ENCODE data around the gene FRMD5.
A peak's percentile ranks its signal among the peaks of the same experiment; 100 is the strongest.
"Not testable (repeated sequence)": the region's sequence is repeated elsewhere in the genome, so short reads cannot be mapped to it uniquely, and the experiment has no call there.

The FRMD5 gene

DNA sequence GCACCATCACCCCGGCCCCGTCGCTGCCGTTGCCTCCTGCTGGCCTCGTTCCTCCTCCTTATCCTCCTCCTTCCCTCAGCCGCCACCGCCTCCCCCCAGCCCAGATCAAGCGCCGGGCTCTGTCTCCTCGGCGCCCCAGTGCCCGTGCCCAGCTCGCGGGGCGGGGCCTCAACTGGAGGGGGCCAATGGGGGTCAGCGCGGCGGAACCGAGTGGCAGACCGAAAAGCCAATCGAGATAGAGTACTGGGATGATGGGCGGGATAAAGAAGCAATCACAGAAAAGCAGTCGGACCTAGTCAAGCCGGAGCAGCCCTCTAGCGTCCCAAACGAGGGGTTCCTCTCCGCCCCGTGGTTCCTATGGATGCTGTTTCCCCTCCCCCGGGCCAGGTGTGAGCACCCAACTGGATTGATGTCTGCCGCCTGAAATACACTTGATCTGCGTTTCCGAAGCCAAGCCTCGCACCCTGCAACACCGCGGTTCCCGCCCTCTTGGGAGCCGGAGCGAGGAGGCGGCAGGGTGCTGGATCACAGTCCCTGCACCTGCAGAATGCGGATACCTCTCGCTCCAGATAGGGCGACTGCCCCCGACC, at the start of gene FRMD5:
TSS of gene FRMD5 (minus strand) at position 121 of the 590 bp plus-strand sequence.
- H3K36me3 ChIP-seq: no peaks in the 10 kb centered on the region
- TF ChIP-seq, protein P1, sequence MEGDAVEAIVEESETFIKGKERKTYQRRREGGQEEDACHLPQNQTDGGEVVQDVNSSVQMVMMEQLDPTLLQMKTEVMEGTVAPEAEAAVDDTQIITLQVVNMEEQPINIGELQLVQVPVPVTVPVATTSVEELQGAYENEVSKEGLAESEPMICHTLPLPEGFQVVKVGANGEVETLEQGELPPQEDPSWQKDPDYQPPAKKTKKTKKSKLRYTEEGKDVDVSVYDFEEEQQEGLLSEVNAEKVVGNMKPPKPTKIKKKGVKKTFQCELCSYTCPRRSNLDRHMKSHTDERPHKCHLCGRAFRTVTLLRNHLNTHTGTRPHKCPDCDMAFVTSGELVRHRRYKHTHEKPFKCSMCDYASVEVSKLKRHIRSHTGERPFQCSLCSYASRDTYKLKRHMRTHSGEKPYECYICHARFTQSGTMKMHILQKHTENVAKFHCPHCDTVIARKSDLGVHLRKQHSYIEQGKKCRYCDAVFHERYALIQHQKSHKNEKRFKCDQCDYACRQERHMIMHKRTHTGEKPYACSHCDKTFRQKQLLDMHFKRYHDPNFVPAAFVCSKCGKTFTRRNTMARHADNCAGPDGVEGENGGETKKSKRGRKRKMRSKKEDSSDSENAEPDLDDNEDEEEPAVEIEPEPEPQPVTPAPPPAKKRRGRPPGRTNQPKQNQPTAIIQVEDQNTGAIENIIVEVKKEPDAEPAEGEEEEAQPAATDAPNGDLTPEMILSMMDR (IDR thresholded peaks at IDR 0.05; ENCODE audit: low read depth, low read length): peak; percentile 46
- H3K27ac ChIP-seq: peak within 1 kb of the TSS; percentile 71
- H3K4me3 ChIP-seq (ENCODE audit: low read depth, low read length): peak within 1 kb of the TSS; percentile 76
- DNase-seq: peak; percentile 96
- H3K27me3 ChIP-seq (ENCODE audit: insufficient read depth, low read depth, severe bottlenecking): no peaks in the 10 kb centered on the region
- H3K9me3 ChIP-seq (ENCODE audit: severe bottlenecking): no peaks in the 10 kb centered on the region

- Histone ChIP-seq H3K27ac (no peak overlapping the region), H3K27me3 (ENCODE audit: insufficient read depth, low read depth, severe bottlenecking) (no peaks in the 10 kb centered on the region), H3K36me3 (no peaks in the 10 kb centered on the region), H3K9me3 (ENCODE audit: severe bottlenecking) (no peaks in the 10 kb centered on the region), H3K4me3 (ENCODE audit: low read depth, low read length) (no peak overlapping the region)
- no peak for DNase-seq
- TF ChIP-seq, protein P1 (IDR thresholded peaks at IDR 0.05; ENCODE audit: low read depth, low read length): no peak
Measured at GRCh38 chr15:44243829-44244228, 48.8 kb upstream of the FRMD5 start.

- H3K36me3 ChIP-seq: no peaks in the 10 kb centered on the region
- H3K27ac ChIP-seq: no peak overlapping the region
- TF ChIP-seq, protein P1 (IDR thresholded peaks at IDR 0.05; ENCODE audit: low read depth, low read length): no peak
- DNase-seq: no peak
- no peaks in the 10 kb centered on the region for H3K27me3 ChIP-seq (ENCODE audit: insufficient read depth, low read depth, severe bottlenecking)
- no peaks in the 10 kb centered on the region for H3K9me3 ChIP-seq (ENCODE audit: severe bottlenecking)
- no peak overlapping the region for H3K4me3 ChIP-seq (ENCODE audit: low read depth, low read length)
Measured at GRCh38 chr15:44243141-44243540, 48.1 kb upstream of the FRMD5 start.

DNA sequence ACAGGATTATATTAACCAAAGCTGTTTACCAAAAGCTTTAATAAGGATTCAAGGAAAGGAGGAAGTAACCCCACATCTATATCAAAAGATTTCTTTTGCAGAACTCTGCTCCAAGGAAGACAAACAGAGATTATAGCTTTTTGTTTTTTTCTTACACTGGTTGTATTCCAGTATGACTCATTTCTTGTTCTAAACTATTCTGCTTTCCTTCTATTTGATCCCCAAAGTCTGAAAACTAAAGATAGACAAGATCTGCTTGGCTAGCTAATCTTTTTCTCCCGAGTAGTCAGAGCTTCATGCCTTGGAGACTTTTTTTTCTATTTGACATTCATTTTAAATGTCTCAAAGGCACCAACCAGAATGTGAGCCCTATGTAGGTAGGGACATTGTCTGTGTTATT, 36.8 kb upstream of the FRMD5 start:
- DNase-seq: no peak
- H3K4me3 ChIP-seq (ENCODE audit: low read depth, low read length): no peak overlapping the region
- no peaks in the 10 kb centered on the region for H3K9me3 ChIP-seq (ENCODE audit: severe bottlenecking)
- no peaks in the 10 kb centered on the region for H3K36me3 ChIP-seq
- TF ChIP-seq, protein P1 (IDR thresholded peaks at IDR 0.05; ENCODE audit: low read depth, low read length): no peak
- no peaks in the 10 kb centered on the region for H3K27me3 ChIP-seq (ENCODE audit: insufficient read depth, low read depth, severe bottlenecking)
- no peak overlapping the region for H3K27ac ChIP-seq

DNA sequence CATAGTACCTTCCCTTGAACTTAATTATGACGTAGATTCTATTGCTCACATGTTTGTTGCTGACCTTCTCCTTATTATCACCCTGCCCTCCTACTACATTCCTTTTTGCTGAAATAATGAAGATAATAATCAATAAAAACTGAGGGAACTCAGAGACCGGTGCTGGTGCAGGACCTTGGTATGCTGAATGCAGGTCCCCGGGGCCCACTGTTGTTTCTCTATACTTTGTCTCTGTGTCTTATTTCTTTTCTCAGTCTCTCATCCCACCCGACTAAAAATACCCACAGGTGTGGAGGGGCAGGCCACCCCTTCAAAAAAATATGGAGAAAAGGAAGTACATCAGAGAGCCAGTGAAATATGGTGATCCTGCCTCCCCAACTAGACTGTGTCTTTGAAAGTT, 34.2 kb upstream of the FRMD5 start:
- H3K27ac ChIP-seq; DNase-seq; H3K4me3 ChIP-seq (ENCODE audit: low read depth, low read length); H3K36me3 ChIP-seq; H3K27me3 ChIP-seq (ENCODE audit: insufficient read depth, low read depth, severe bottlenecking); H3K9me3 ChIP-seq (ENCODE audit: severe bottlenecking): not testable (repeated sequence)

DNA sequence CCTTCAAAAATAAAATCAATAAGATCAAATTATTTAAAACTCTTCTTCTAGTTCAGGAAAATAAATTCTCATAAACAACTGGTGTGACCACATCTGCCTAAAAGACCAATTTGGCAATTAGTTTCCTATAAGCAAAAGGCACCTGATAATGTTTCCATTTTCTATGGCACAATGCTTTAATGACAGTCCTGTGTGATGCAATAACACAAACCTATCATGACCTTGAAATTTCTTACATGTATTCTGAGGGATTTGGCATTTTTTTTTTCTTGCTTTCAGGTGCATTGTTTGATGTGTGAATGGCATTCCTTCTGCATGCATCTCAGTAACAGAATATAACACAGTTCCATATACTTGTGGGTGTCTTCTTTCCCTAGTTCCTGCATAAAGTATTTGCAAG, 32.5 kb upstream of the FRMD5 start:
- Histone ChIP-seq H3K36me3 (no peaks in the 10 kb centered on the region), H3K27ac (no peak overlapping the region), H3K4me3 (ENCODE audit: low read depth, low read length) (no peak overlapping the region), H3K27me3 (ENCODE audit: insufficient read depth, low read depth, severe bottlenecking) (no peaks in the 10 kb centered on the region), H3K9me3 (ENCODE audit: severe bottlenecking) (no peaks in the 10 kb centered on the region)
- TF ChIP-seq, protein P1 (IDR thresholded peaks at IDR 0.05; ENCODE audit: low read depth, low read length): no peak
- no peak for DNase-seq

DNA sequence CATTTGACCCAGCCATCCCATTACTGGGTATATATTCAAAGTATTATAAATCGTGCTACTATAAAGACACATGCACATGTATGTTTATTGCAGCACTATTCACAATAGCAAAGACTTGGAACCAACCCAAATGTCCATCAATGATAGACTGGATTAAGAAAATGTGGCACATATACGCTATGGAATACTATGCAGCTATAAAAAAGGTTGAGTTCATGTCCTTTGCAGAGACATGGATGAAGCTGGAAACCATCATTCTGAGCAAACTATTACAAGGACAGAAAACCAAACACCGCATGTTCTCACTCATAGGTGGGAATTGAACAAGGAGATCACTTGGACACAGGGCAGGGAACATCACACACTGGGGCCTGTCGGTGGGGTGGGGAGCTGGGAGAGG, 31.9 kb upstream of the FRMD5 start:
- H3K9me3 ChIP-seq (ENCODE audit: severe bottlenecking); DNase-seq; H3K4me3 ChIP-seq (ENCODE audit: low read depth, low read length); H3K27me3 ChIP-seq (ENCODE audit: insufficient read depth, low read depth, severe bottlenecking); H3K36me3 ChIP-seq; H3K27ac ChIP-seq: not testable (repeated sequence)
